Superior temporal gyrus (tissue), 1 donor: Measurements from ENCODE around the gene IDH2.
"Not testable (repeated sequence)": the region's sequence is repeated elsewhere in the genome, so short reads cannot be mapped to it uniquely, and the experiment has no call there.

Experiments used
- DNase-seq: peaks from one replicate; pipeline ENCODE4 v3.0.0-alpha.2; 2016; ENCODE audit errors: extremely low spot score

IDH2 gene

GRCh38 chr15:90085565-90085964 lies 16.7 kb downstream of the IDH2 start:
- no peak for DNase-seq

- no peak for DNase-seq
Measured at GRCh38 chr15:90084876-90085423, 17.3 kb downstream of the IDH2 start.

DNA sequence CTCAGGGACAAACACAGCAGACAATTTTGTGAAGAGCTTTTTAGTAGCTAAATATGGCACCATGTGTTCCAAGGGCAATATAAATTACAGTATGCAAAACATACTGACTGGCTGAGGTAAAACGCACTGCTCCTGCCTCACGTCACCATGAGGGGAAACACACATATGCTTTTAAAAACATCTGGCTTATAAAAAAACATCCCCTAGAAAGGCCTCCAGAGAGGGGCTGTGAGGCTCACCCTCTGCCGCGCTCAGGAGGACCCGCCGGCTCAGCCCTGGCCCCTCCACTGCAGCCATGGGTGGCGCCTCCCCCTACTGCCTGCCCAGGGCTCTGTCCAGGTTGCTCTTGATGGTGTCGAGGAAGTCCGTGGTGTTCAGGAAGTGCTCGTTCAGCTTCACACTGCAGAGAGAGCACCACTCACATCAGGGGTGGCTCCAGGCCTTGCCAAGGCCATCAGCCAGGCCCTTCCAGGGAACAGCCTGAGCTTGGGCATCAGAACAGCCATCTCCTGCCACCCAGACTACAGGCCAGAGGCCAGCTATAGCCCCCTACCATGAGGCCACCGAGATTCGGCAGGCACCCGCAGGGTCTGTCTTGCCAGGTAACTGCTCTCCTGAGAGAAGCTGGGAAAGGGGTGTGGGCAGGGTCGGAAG lies 18.2 kb downstream of the IDH2 start:
- DNase-seq: no peak

DNA sequence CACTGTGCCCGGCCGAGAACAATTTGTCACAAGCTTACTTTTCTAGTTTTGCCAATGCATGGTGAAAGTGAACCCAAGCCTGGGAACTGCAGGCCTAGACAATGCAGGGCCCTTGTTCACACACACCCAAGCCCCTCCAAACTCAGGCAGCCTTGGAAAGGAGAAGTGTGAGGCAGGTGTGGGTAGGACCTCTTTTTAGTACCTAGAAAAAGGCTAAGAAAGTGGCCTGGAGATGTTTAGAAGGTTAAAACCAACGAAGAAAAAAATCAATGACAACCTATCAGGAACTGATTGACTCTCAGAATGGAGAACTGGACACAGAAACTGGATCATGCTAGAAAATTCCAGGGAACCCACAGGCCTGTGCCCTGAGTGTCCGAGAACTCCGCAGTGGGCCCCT lies 18.8 kb downstream of the IDH2 start:
- no peak for DNase-seq

GRCh38 chr15:90082140-90082715 lies 20.0 kb downstream of the IDH2 start:
- peak; percentile 63 for DNase-seq

- no peak for DNase-seq
Measured at GRCh38 chr15:90080818-90081393, 21.4 kb downstream of the IDH2 start.

DNA sequence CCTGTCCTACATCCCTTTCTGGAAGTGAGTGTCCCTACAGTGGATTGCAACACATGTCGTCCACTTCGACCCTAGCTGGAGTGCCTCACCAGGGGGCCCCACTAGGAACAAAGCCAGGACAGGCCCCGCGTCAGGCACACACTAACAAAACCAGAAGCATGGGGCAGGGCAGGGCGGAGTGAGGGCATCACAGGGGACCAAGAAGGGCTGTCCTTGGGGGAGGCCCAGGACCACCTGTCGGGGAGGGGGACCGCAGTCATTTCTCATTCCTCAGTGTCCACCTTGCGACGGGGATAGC lies 21.9 kb downstream of the IDH2 start:
- DNase-seq: no peak

GRCh38 chr15:90079619-90080457 lies 22.4 kb downstream of the IDH2 start:
- DNase-seq: no peak

GRCh38 chr15:90078965-90079364 lies 23.3 kb downstream of the IDH2 start:
- DNase-seq: no peak

- DNase-seq: no peak
Measured at GRCh38 chr15:90076716-90077115, 25.6 kb downstream of the IDH2 start.

DNA sequence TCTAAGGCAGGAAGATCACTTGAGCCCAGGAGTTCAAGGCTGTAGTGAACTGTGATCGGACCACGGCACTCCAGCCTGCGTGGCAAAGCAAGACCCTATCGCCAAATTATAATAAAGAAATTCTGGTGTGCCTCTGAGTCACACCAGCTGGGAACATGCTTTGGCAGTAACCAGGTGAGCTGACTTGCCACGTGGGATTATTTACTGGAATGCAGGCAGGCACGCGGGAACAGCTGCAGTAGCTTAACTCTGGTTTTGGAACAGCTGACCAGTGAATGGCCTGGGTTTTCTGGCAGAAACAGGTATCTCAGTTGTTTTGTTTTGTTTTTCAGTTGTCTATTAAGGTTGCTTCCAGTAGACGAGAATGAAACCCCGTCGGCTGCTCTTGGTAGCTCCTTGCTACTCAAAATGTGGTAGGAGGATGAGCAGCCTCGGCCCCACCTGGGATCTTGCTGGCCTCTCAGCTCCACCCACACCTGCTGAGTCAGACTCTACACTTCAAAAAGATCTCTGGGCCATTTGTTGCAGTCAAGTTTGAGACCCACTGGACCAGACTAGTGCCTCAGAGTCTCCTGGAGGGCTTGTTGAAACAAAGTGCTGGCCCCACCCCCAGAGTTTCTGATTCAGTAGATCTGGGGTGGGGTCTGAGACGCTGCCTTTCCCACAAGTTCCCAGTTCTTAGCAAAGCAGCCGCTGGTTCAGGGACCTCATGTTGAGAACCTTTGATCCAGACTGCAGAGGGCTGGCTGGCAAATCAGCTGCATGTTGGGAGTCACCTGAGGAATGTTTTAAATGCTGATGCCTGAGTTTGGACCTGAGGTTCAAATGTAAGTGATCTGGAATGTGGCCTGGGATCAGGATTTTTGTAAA lies 26.6 kb downstream of the IDH2 start:
- DNase-seq: no peak

GRCh38 chr15:90074916-90075315 lies 27.4 kb downstream of the IDH2 start:
- DNase-seq: no peak

GRCh38 chr15:90074023-90074422 lies 28.2 kb downstream of the IDH2 start:
- no peak for DNase-seq

DNA sequence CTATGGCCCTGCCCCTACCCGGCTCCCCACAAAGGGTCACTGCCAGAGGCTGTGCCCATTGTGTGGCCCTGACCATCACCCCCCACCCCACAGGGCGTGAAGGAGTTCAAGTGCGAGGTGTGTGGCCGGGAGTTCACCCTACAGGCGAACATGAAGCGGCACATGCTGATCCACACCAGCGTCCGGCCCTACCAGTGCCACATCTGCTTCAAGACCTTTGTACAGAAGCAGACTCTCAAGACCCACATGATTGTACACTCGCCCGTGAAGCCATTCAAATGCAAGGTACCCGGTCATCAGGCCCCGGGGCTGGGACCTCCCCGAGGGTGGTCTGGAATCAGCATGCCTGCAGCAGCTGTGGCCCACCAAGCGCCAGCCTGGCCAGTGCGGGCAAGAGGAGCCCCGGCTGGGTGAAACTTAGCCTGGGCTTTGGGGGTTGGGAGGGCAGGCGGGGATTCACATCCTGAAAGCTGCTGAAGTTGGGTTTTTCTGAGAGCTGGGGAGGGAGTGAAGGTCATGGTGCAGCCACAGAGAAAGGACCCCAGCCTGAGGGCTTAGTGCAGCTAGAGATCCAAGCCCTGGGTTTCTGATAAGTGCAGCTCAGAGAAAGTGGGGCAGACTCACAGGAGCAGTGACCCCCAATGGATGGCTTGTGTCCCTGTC lies 29.2 kb downstream of the IDH2 start:
- DNase-seq: no peak

- peak; percentile 91 for DNase-seq
Measured at GRCh38 chr15:90071220-90071807, 31.0 kb downstream of the IDH2 start.

DNA sequence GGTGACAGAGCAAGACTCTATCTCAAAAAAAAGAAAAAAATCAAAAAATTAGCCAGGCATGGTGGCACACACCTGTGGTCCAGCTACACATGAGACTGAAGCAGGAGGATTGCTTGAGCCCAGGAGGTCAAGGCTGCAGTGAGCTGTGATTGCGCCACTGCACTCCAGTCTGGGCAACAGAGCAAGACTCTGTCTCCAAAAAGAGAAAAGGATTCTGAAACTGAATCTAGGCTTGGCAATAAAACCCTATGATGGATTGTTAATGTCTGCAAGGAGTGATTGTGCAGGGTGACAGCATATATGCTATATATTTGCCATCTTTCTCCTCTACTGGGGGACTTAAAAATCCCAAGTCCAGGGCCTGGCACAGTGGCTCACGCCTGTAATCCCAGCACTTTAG lies 31.6 kb downstream of the IDH2 start:
- DNase-seq: not testable (repeated sequence)

GRCh38 chr15:90067953-90068606 lies 34.2 kb downstream of the IDH2 start:
- DNase-seq: no peak

DNA sequence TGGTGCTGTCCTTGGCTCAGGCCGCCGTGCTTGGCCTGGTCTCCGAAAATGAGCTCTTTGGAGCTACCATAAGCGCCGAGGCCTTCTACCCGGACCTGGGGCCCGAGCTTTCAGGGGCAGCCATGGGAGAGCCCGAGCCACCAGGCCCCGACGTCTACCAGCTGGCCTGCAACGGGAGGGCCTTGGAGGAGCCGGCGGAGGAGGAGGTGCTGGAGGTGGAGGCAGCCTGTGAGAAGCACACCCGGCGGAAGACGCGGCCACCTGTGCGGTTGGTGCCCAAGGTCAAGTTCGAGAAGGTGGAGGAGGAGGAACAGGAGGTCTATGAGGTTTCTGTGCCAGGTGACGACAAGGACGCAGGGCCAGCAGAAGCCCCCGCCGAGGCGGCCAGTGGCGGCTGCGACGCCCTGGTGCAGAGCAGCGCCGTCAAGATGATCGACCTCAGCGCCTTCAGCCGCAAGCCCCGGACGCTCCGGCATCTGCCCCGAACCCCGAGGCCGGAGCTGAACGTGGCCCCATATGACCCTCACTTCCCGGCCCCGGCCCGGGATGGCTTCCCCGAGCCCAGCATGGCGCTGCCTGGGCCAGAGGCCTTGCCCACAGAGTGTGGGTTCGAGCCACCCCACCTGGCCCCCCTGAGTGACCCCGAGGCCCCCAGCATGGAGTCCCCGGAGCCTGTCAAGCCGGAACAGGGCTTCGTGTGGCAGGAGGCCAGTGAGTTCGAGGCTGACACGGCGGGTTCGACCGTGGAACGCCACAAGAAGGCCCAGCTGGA lies 34.9 kb downstream of the IDH2 start:
- DNase-seq: no peak

DNA sequence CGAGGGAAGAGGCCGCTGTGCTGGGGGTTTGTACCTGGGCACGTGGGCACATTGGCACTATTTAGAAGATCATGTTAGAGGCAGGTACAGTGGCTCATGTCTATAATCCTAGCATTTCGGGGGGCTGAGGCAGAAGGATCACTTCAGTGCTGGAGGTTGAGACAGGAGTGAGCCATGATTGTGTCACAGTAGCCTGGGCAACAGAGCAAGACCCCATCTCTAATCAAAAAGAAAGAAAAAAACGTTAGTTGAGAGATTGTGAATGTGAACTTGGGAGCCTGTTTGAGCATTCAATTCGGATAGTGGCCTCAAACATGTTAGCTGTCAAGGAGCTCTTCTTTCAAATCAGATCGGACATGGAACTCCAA lies 36.6 kb downstream of the IDH2 start:
- DNase-seq: no peak
